Measurements from ENCODE around the gene ANKMY1. TPM values are rescaled to one million over a fixed set of nuclear protein-coding genes. Genes with fewer than 3 reads are reported as not detected.

The ANKMY1 gene
- total and polyA plus RNA-seq, 2 experiments from 2014 or later = 2.3 to 8.9 TPM

GRCh38 chr2:240593026-240593702, 35.4 kb upstream of the ANKMY1 start:
- Mint-ChIP-seq H3K4me3 (no peak overlapping the region), H3K27me3 (ENCODE audit: insufficient read depth, low read depth, poor library complexity) (peaks cover 3% of the 10 kb centered on the region), H3K27ac (no peak overlapping the region), H3K4me1 (peaks cover 11% of the 10 kb centered on the region), H3K36me3 (ENCODE audit: low read depth) (peaks cover 3% of the 10 kb centered on the region; the same call in 2 of the 3 replicates), H3K9me3 (no peaks in the 10 kb centered on the region)
- no peaks in the 10 kb centered on the region for H3K36me3 ChIP-seq (ENCODE audit: insufficient read depth)
- peaks cover 40% of the 10 kb centered on the region for H3K79me2 ChIP-seq (replicated peaks; ENCODE audit: insufficient read depth)
- H3K4me3 ChIP-seq = no peak overlapping the region
- peaks cover 9% of the 10 kb centered on the region for H4K20me1 ChIP-seq (replicated peaks; ENCODE audit: insufficient read depth)
- no peak overlapping the region for H3K4me2 ChIP-seq
- peaks cover under 1% of the 10 kb centered on the region; the same call in 1 of the 2 replicates for H3K4me1 ChIP-seq (ENCODE audit: insufficient read depth)
- TF ChIP-seq ZNF462 (CRISPR knock-in tag; IDR thresholded peaks at IDR 0.05) (no peak), ZNF114 (CRISPR knock-in tag; IDR thresholded peaks at IDR 0.05) (no peak), EZH2phosphoT487 (IDR thresholded peaks at IDR 0.05; ENCODE audit: unreplicated experiment) (no peak), EZH2 (IDR thresholded peaks at IDR 0.05; ENCODE audit: low read depth, unreplicated experiment) (no peak), CREB1 (CRISPR knock-in tag; IDR thresholded peaks at IDR 0.05; ENCODE audit: low read depth) (no peak), CTCF (conservative IDR thresholded peaks at IDR 0.05; ENCODE audit: low read depth in 2 of 2) (no peak), POLR2AphosphoS5 (IDR thresholded peaks at IDR 0.05; ENCODE audit: low read depth) (no peak), ZNF331 (CRISPR knock-in tag; IDR thresholded peaks at IDR 0.05; ENCODE audit: low read depth) (no peak), REST (IDR thresholded peaks at IDR 0.05; ENCODE audit: unreplicated experiment) (no peak)
- no peak overlapping the region for H2AFZ ChIP-seq
- no peak overlapping the region for H3K27ac ChIP-seq (ENCODE audit: low read depth)
- H3F3A ChIP-seq (replicated peaks; ENCODE audit: low read depth) = no peaks in the 10 kb centered on the region
- H3K27me3 ChIP-seq (ENCODE audit: insufficient read depth) = no peaks in the 10 kb centered on the region
- H3K9me2 ChIP-seq (ENCODE audit: insufficient read depth) = no peaks in the 10 kb centered on the region
- ATAC-seq (no peak), DNase-seq (ENCODE audit: low spot score) (no peak)
